Suppressor macrophage treated with lipopolysaccharide for 4 hours (primary cell): ENCODE data around the gene AKAP10.
"Not testable (repeated sequence)": the region's sequence is repeated elsewhere in the genome, so short reads cannot be mapped to it uniquely, and the experiment has no call there.

Source experiments
- DNase-seq: peaks from one replicate; pipeline ENCODE4 v3.0.0-alpha.2; 2020

AKAP10 gene

GRCh38 chr17:19978209-19978802 is 678 bp upstream of the AKAP10 start:
- DNase-seq, result peak; percentile 84

DNA sequence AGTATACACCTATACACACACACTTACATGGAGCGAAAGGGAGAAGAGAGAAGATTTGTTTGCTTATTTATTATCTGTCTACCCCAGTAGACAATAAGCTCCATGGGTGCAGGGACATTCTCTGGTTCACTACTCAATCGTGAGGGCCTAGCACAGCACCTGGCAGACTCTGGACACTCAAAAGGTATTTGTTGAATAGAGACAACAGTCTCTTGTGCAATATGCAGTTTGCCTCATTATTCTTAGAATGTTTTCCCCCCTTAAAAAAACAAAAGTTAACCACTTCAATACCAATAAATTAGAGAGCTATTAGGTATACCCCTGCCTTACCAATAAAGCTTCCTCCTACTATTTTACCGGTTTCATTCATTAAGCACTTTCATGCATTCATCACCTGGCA is 2.0 kb downstream of the AKAP10 start:
- no peak for DNase-seq

DNA sequence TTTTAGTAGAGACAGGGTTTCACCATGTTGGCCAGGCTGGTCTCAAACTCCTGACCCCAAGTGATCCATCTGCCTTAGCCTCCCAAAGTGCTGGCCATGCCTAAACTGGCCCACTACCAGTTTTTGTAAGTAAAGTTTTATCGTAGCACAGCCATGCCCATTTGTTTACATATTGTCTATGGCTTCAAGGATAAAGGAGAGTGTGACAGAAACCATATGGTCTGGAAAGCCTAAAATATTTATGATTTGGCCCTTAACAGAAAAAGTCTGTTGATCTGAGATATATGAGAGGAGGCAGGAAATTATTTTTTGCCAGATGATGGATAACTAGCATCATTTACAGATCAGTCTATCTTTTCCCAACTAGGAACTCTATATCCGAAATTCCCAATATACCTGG is 4.5 kb downstream of the AKAP10 start:
- DNase-seq, result no peak

DNA sequence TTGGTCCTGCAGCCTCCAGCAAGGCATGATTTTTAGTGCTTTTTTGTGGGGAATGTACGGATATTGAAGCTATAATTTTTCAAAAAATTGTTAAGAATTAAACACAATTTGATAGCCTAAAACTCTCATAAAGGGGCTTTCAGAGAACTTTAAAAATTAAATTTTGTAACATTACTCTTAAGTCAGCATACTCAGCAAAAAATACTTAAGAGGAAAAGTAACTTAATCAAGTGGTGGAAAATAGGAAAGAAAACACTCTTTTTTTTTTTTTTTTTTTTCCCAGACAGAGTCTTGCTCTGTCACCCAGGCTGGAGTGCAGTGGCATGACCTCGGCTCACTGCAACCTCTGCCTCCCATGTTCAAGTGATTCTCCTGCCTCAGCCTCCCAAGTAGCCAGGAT is 14.7 kb downstream of the AKAP10 start:
- not testable (repeated sequence) for DNase-seq

GRCh38 chr17:19958023-19958422 is 19.6 kb downstream of the AKAP10 start:
- no peak for DNase-seq

GRCh38 chr17:19955099-19955498 is 22.5 kb downstream of the AKAP10 start:
- no peak for DNase-seq

DNA sequence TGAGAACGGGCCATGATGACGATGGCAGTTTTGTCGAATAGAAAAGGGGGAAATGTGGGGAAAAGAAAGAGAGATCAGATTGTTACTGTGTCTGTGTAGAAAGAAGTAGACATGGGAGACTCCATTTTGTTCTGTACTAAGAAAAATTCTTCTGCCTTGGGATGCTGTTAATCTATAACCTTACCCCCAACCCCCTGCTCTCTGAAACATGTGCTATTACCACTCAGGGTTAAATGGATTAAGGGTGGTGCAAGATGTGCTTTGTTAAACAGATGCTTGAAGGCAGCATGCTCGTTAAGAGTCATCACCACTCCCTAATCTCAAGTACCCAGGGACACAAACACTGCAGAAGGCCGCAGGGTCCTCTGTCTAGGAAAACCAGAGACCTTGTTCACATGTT is 26.2 kb downstream of the AKAP10 start:
- DNase-seq, result not testable (repeated sequence)

DNA sequence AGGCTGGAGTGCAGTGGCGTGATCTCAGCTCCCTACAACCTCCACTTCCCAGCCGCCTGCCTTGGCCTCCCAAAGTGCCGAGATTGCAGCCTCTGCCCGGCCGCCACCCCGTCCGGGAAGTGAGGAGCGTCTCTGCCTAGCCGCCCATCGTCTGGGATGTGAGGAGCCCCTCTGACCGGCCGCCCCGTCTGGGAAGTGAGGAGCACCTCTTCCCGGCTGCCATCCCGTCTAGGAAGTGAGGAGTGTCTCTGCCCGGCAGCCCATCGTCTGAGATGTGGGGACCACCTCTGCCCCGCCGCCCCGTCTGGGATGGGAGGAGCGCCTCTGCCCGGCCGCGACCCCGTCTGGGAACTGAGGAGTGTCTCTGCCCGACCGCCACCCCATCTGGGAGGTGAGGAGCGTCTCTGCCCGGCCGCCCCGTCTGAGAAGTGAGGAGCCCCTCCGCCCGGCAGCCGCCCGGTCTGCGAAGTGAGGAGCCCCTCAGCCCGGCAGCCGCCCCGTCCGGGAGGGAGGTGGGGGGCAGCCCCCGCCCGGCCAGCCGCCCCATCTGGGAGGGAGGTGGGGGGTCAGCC is 26.9 kb downstream of the AKAP10 start:
- DNase-seq, result not testable (repeated sequence)

- peak; percentile 27 for DNase-seq
Measured at GRCh38 chr17:19948116-19948943, 29.3 kb downstream of the AKAP10 start.

DNA sequence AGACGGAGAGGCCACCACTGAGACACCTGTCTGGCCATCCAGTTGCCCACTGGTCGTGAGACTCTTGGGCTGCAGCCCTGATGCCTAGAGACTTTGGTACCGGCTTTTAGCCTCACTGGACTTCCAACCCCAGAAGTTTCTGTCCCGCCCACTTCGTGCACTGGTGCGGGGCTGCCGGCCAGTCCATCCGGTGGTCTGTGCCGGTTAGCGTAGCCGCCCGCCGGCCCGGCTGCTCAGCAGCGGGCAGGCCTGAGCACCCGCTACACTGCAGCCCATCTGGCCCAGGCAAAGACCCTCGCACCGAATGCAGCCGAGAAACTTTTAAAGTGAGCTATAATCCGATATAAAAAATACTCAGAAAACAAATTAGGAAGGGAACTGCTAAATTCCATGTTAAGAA is 30.7 kb downstream of the AKAP10 start:
- DNase-seq, result no peak

- no peak for DNase-seq
Measured at GRCh38 chr17:19945009-19945626, 32.5 kb downstream of the AKAP10 start.

GRCh38 chr17:19943599-19943998 is 34.0 kb downstream of the AKAP10 start:
- no peak for DNase-seq

DNA sequence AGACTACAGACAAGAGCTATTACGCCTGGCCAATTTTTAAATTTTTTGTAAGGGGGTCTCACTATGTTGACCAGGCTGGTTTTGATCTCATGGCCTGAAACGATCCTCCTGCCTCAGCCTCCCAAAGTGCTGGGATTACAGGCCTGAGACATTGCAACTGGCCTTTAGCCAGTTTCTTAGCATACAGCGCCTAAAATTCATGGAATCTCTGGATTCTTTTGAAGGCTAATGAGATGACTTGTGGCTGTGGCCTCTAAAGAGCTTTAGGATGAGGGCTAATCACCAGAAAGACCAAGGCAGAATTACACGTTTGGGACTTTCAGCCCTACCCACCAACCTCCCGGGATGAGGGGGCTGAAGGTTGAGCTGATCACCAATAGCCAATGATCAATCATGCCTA is 34.6 kb downstream of the AKAP10 start:
- no peak for DNase-seq

- DNase-seq, result no peak
Measured at GRCh38 chr17:19940722-19941464, 36.7 kb downstream of the AKAP10 start.

DNA sequence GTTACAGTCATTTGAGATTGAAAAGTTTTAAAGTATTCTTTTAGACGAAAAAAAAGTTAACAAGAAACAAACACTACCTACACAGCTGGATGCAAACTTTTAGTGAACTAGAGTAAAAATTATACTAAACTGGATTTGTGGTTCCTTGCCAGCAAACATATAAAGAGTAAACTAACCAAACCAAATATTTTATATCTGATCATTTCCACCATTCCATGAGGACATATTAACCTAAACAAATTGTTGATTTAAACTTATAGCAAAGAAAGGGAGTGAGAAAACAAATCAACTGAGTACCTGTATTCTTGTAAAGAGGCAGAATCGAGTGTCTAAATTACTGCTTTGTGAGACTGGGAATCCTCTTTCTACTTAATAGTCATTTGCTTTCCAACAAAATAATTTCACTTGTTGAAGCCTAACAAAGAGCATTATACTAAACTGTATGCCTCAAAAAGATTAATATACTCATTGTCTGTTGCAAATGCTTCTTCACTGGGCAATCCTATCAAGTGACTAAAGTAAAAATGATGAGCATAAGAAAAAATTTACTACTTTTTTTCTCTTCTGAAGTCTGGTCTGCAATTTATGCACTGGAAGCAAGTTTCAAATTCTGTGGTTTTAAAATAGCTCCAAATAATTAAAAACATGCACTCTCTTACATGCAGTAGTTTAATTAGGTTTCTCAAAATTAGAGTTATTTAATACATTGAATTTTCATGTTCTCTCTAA is 37.5 kb downstream of the AKAP10 start:
- DNase-seq, result no peak

DNA sequence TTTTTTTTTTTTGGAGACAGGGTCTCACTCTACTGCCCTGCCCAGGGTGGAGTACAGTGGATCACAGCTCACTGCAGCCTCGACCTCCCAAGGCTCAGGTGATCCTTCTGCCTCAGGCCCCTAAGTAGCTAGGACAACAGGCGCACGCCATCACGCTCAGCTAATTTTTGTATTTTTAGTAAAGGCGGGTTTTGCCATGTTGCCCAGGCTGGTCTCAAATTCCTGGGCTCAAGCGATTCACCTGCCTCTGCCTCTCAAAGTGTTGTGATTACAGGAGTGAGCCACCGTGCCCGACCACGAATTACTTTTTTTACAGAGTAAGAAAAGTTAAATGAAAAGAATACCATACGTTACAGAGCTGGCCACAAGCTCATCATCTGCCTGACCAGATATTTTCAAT is 38.9 kb downstream of the AKAP10 start:
- no peak for DNase-seq

DNA sequence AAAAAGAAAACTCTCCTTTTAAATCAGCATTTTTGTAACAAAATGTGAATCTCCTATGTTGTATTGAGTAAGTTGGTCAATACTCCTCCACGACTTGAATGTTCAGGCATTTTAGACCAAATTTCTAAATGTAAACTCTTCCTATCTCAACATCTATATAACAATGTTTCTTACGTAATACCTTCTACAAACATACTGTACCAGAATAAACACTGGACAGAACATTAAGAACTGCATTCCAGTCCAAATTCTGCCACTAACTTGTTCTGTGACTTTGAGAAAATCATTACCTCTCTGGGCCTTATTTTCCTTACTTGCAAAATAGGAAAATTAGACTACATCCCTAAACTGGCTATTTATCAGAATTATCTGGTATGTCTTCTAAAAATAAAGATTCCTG is 40.1 kb downstream of the AKAP10 start:
- DNase-seq, result no peak

- no peak for DNase-seq
Measured at GRCh38 chr17:19935169-19935568, 42.5 kb downstream of the AKAP10 start.

- DNase-seq, result no peak
Measured at GRCh38 chr17:19933628-19934027, 44.0 kb downstream of the AKAP10 start.

DNA sequence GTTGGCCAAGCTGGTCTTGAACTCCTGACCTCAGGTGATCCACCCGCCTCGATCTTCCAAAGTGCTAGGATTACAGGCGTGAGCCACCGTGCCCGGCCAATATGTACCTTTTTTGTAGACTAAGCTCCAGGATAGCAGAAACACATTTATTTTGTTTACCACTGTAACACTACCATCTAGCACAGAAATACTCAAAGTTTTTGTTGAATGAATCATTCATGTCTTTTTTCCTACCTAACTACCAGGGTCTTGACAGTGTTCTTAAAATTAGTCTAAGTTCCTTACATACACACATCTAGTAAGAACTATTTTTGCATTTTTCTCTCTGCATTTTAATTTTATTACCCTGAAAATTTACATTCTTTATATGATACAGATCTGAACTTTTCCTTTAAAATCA is 44.4 kb downstream of the AKAP10 start:
- no peak for DNase-seq

GRCh38 chr17:19928299-19928698 is 49.3 kb downstream of the AKAP10 start:
- DNase-seq, result no peak

- no peak for DNase-seq
Measured at GRCh38 chr17:19915245-19915978, 62.2 kb downstream of the AKAP10 start.
